ENCODE results near the gene MYO1C. TPM values are rescaled to one million over a fixed set of nuclear protein-coding genes. Genes with fewer than 3 reads are reported as not detected.
A peak's percentile ranks its signal among the peaks of the same experiment; 100 is the strongest.
"Not testable (repeated sequence)": the region's sequence is repeated elsewhere in the genome, so short reads cannot be mapped to it uniquely, and the experiment has no call there.

The MYO1C gene
- total RNA-seq, 1 donor from 2014 or later, result 64.4 TPM

- DNase-seq (ENCODE audit: low spot score, unreplicated experiment), result no peak
- Mint-ChIP-seq H3K9me3 (ENCODE audit: low read depth) (no peaks in the 10 kb centered on the region), H3K27me3 (no peaks in the 10 kb centered on the region), H3K27ac (peak overlapping the region; percentile 54), H3K4me1 (ENCODE audit: low read depth) (peaks cover 4% of the 10 kb centered on the region), H3K36me3 (ENCODE audit: insufficient read depth) (peaks cover 5% of the 10 kb centered on the region), H3K4me3 (ENCODE audit: low read depth) (no peak overlapping the region)
- no peak for TF ChIP-seq CTCF (IDR thresholded peaks at IDR 0.05; ENCODE audit: unreplicated experiment)
Observed at GRCh38 chr17:1449412-1449967, 43.0 kb downstream of the MYO1C start.

GRCh38 chr17:1447052-1447451 lies 45.4 kb downstream of the MYO1C start:
- no peaks in the 10 kb centered on the region for H3K27me3 Mint-ChIP-seq

GRCh38 chr17:1446201-1446600 lies 46.3 kb downstream of the MYO1C start:
- Mint-ChIP-seq H3K36me3 (ENCODE audit: insufficient read depth) (peaks cover 5% of the 10 kb centered on the region), H3K4me1 (ENCODE audit: low read depth) (no peaks in the 10 kb centered on the region), H3K9me3 (ENCODE audit: low read depth) (no peaks in the 10 kb centered on the region), H3K27me3 (no peaks in the 10 kb centered on the region), H3K27ac (peak overlapping the region; percentile 56), H3K4me3 (ENCODE audit: low read depth) (no peak overlapping the region)
- TF ChIP-seq CTCF (IDR thresholded peaks at IDR 0.05; ENCODE audit: unreplicated experiment), result no peak
- no peak for DNase-seq (ENCODE audit: low spot score, unreplicated experiment)

More at GRCh38 chr17:1447052-1447451, 45.4 kb downstream of the MYO1C start:
- TF ChIP-seq CTCF (IDR thresholded peaks at IDR 0.05; ENCODE audit: unreplicated experiment), result no peak
- no peaks in the 10 kb centered on the region for H3K9me3 Mint-ChIP-seq (ENCODE audit: low read depth)
- no peak overlapping the region for H3K4me3 Mint-ChIP-seq (ENCODE audit: low read depth)
- no peaks in the 10 kb centered on the region for H3K4me1 Mint-ChIP-seq (ENCODE audit: low read depth)
- H3K36me3 Mint-ChIP-seq (ENCODE audit: insufficient read depth), result peaks cover 5% of the 10 kb centered on the region
- no peak overlapping the region for H3K27ac Mint-ChIP-seq
- DNase-seq (ENCODE audit: low spot score, unreplicated experiment), result no peak

GRCh38 chr17:1445695-1446094 lies 46.8 kb downstream of the MYO1C start:
- H3K4me1 Mint-ChIP-seq (ENCODE audit: low read depth); DNase-seq (ENCODE audit: low spot score, unreplicated experiment); H3K9me3 Mint-ChIP-seq (ENCODE audit: low read depth); H3K27me3 Mint-ChIP-seq; H3K36me3 Mint-ChIP-seq (ENCODE audit: insufficient read depth); H3K4me3 Mint-ChIP-seq (ENCODE audit: low read depth); H3K27ac Mint-ChIP-seq: not testable (repeated sequence)

GRCh38 chr17:1442721-1443120 lies 49.8 kb downstream of the MYO1C start:
- not testable (repeated sequence) for H3K27me3 Mint-ChIP-seq; H3K4me1 Mint-ChIP-seq (ENCODE audit: low read depth); H3K27ac Mint-ChIP-seq

GRCh38 chr17:1442187-1442586 lies 50.3 kb downstream of the MYO1C start:
- Mint-ChIP-seq H3K27ac (no peak overlapping the region), H3K9me3 (ENCODE audit: low read depth) (no peaks in the 10 kb centered on the region), H3K4me3 (ENCODE audit: low read depth) (no peak overlapping the region), H3K36me3 (ENCODE audit: insufficient read depth) (peaks cover 2% of the 10 kb centered on the region), H3K27me3 (no peaks in the 10 kb centered on the region), H3K4me1 (ENCODE audit: low read depth) (peaks cover 7% of the 10 kb centered on the region)
- DNase-seq (ENCODE audit: low spot score, unreplicated experiment), result no peak
- TF ChIP-seq CTCF (IDR thresholded peaks at IDR 0.05; ENCODE audit: unreplicated experiment), result no peak

More at GRCh38 chr17:1442721-1443120, 49.8 kb downstream of the MYO1C start:
- not testable (repeated sequence) for H3K9me3 Mint-ChIP-seq (ENCODE audit: low read depth); H3K4me3 Mint-ChIP-seq (ENCODE audit: low read depth); DNase-seq (ENCODE audit: low spot score, unreplicated experiment); H3K36me3 Mint-ChIP-seq (ENCODE audit: insufficient read depth)
